Osteoblast (primary cell): ENCODE measurements around the gene AGER. TPM values are rescaled to one million over a fixed set of nuclear protein-coding genes. Genes with fewer than 3 reads are reported as not detected.
A peak's percentile ranks its signal among the peaks of the same experiment; 100 is the strongest.
"Not testable (repeated sequence)": the region's sequence is repeated elsewhere in the genome, so short reads cannot be mapped to it uniquely, and the experiment has no call there.

ENCODE experiments used
- DNase-seq: peaks from one replicate; pipeline ENCODE4 v3.0.0; 2011; ENCODE audit warnings: low spot score, mixed read lengths; ENCODE audit not compliant: insufficient read length; ENCODE audit errors: missing footprints
- H2AFZ ChIP-seq: 2 replicates; pipeline ENCODE4 v1.6.0; 2011; ENCODE audit warnings: mild to moderate bottlenecking, low read length
- H3K27ac ChIP-seq: 2 replicates; pipeline ENCODE4 v1.5.1; 2011; ENCODE audit warnings: mild to moderate bottlenecking, low read depth, low read length, moderate library complexity
- H3K27me3 ChIP-seq: 2 replicates; pipeline ENCODE4 v1.6.0; 2012; ENCODE audit warnings: mild to moderate bottlenecking, control low read depth, inconsistent platforms, low read length, moderate library complexity; ENCODE audit not compliant: insufficient read depth
- H3K36me3 ChIP-seq: 2 replicates; pipeline ENCODE4 v1.5.1; 2011; ENCODE audit warnings: mild to moderate bottlenecking, low read length, control low read depth, moderate library complexity; ENCODE audit not compliant: insufficient read depth
- H3K4me1 ChIP-seq: 2 replicates; pipeline ENCODE4 v1.5.1; 2011; ENCODE audit warnings: mild to moderate bottlenecking, low read length, control low read depth, moderate library complexity; ENCODE audit not compliant: insufficient read depth
- H3K4me2 ChIP-seq: 2 replicates; pipeline ENCODE4 v1.6.0; 2011; ENCODE audit warnings: mild to moderate bottlenecking, low read length; ENCODE audit not compliant: insufficient read depth
- H3K4me3 ChIP-seq: fragments of 200-600 bp; sonication (generic); 3 replicates; pipeline ENCODE4 v1.5.1; 2012; ENCODE audit warnings: mild to moderate bottlenecking, low read length, inconsistent platforms; ENCODE audit not compliant: insufficient read depth
- H3K79me2 ChIP-seq: 2 replicates; pipeline ENCODE4 v1.6.0; 2012; ENCODE audit warnings: mild to moderate bottlenecking, low read length, control low read depth, inconsistent platforms; ENCODE audit not compliant: insufficient read depth
- H3K9me3 ChIP-seq: 2 replicates; pipeline ENCODE4 v1.5.1; 2011; ENCODE audit warnings: low read depth, low read length, control low read depth
- H4K20me1 ChIP-seq: 2 replicates; pipeline ENCODE4 v1.6.0; 2012; ENCODE audit warnings: mild to moderate bottlenecking, low read length, control low read depth; ENCODE audit not compliant: insufficient read depth
- total RNA-seq: library from RNA; depleted of rRNA; stranded (reverse); fragments of >200 nt; gene quantifications from 2 replicates; pipeline ENCODE4 v1.2.3, GENCODE V29; 2012
- TF ChIP-seq, protein P1 (sequence below): IDR thresholded peaks from 2 replicates; pipeline ENCODE4 v1.5.1; 2011; ENCODE audit warnings: mild to moderate bottlenecking, low read depth, low read length, moderate library complexity; ENCODE audit errors: extremely low read depth

AGER gene
- total RNA-seq, 1 donor: under 0.01 TPM

DNA sequence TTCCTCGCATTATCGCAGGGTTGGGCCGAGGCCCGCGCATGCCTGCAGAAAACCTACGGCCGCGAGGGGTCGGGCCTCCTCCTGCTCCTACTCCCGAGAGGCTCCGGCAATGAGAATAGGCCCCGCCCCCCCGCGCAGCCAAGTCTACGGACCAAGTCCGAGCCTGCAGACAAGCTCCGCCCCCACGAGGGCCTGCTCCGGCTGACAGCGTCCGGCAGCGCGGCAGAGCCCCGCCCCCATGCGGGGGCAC, 11.5 kb upstream of the AGER start:
- Histone ChIP-seq H3K27ac (peak overlapping the region; percentile 98), H4K20me1 (no peaks in the 10 kb centered on the region), H3K27me3 (no peaks in the 10 kb centered on the region), H3K9me3 (no peaks in the 10 kb centered on the region), H3K4me2 (peak overlapping the region; percentile 99), H2AFZ (no peak overlapping the region), H3K79me2 (no peaks in the 10 kb centered on the region), H3K4me1 (peaks cover 28% of the 10 kb centered on the region), H3K36me3 (no peaks in the 10 kb centered on the region), H3K4me3 (peak overlapping the region; percentile 91)
- DNase-seq: peak; percentile 99
- TF ChIP-seq, protein P1, sequence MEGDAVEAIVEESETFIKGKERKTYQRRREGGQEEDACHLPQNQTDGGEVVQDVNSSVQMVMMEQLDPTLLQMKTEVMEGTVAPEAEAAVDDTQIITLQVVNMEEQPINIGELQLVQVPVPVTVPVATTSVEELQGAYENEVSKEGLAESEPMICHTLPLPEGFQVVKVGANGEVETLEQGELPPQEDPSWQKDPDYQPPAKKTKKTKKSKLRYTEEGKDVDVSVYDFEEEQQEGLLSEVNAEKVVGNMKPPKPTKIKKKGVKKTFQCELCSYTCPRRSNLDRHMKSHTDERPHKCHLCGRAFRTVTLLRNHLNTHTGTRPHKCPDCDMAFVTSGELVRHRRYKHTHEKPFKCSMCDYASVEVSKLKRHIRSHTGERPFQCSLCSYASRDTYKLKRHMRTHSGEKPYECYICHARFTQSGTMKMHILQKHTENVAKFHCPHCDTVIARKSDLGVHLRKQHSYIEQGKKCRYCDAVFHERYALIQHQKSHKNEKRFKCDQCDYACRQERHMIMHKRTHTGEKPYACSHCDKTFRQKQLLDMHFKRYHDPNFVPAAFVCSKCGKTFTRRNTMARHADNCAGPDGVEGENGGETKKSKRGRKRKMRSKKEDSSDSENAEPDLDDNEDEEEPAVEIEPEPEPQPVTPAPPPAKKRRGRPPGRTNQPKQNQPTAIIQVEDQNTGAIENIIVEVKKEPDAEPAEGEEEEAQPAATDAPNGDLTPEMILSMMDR: no peak

DNA sequence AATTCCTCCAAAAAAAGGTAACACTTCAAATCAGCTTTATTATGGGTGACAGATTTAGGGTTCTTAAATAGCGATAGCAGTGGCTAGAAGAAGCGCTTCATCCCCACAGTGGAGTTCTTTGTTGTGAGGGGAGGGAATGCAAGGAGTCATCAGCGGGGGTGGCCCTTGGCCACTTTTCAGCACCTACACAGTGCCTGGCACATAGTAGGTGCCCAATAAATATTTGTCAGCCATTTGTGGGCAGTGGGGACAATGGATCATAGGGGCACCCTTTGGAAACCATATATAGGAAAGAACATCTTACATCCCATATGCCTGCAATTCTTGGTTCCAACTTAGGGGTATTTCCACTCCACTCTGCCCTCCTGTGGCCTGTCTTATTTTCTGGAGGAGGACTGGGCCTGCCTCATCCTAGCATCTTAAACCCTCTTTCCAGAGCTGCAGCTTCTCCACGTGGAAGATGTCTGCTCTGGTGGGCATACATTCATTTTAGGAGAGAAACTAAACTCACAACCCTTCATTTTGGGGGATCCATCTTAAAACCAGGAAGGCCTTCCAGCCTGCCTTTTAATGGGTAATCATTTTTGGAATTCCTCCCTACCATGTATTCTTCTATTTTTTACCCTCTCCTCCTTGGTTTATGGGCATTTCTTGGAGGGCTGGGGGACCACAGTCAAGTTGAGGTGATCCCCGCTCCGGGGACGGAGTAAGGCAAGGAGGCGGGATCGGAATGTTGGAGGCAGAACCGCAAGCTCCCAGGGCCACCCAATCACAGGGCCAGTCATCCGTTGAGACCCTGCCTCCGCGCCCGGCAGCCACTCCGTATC, 11.0 kb upstream of the AGER start:
- H3K27ac ChIP-seq: peak overlapping the region; percentile 96
- H3K36me3 ChIP-seq: no peaks in the 10 kb centered on the region
- no peaks in the 10 kb centered on the region for H4K20me1 ChIP-seq
- H3K79me2 ChIP-seq: peaks cover 2% of the 10 kb centered on the region
- H3K27me3 ChIP-seq: no peaks in the 10 kb centered on the region
- no peaks in the 10 kb centered on the region for H3K9me3 ChIP-seq
- H2AFZ ChIP-seq: peak overlapping the region; percentile 81
- TF ChIP-seq, protein P1: peak; percentile 73
- H3K4me3 ChIP-seq: peak overlapping the region; percentile 73
- peaks cover 32% of the 10 kb centered on the region for H3K4me1 ChIP-seq
- peak; percentile 93 for DNase-seq
- H3K4me2 ChIP-seq: peak overlapping the region; percentile 99

DNA sequence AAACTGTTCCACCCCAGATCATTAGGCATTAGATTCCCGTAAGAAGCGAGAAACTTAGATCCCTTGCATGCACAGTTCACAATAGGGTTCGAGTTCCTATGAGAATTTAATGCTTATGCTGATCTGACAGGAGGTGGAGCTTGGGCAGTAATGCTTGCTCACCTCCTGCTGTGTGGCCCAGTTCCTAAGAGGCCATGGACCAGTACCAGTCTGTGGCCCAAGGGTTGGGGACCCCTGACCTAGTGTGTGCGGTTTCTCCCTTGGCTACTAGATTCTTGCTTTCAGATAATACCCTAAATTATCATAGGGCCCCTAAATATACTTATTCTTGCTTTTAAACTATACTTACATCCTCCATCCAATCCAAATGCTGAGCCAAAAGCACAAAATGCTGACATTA, 10.3 kb upstream of the AGER start:
- peak; percentile 17 for DNase-seq
- peaks cover 5% of the 10 kb centered on the region for H3K79me2 ChIP-seq
- H3K4me1 ChIP-seq: peaks cover 32% of the 10 kb centered on the region
- no peak overlapping the region for H3K4me2 ChIP-seq
- H3K36me3 ChIP-seq: no peaks in the 10 kb centered on the region
- TF ChIP-seq, protein P1: no peak
- no peaks in the 10 kb centered on the region for H4K20me1 ChIP-seq
- no peak overlapping the region for H2AFZ ChIP-seq
- peak overlapping the region; percentile 96 for H3K27ac ChIP-seq
- H3K27me3 ChIP-seq: no peaks in the 10 kb centered on the region
- H3K9me3 ChIP-seq: no peaks in the 10 kb centered on the region
- no peak overlapping the region for H3K4me3 ChIP-seq

DNA sequence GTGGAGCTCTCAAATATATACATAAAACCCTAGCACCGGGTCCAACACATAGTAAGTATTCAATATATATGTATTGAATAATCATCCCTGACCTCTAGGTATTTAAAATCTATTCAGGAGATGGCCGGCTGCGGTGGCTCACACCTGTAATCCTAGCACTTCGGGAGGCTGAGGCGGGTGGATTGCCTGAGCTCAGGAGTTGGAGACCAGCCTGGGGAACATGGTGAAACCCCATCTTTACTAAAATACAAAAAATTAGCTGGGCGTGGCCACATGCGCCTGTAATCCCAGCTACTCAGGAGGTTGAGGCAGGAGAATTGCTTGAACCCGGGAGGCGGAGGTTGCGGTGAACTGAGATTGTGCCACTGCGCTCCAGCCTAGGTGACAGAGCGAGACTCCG, 9.0 kb upstream of the AGER start:
- not testable (repeated sequence) for H3K27ac ChIP-seq

More for the DNA sequence above, 9.0 kb upstream of the AGER start:
- H2AFZ ChIP-seq: peak overlapping the region; percentile 81
- H3K9me3 ChIP-seq, H4K20me1 ChIP-seq, H3K4me3 ChIP-seq, DNase-seq, H3K27me3 ChIP-seq, H3K36me3 ChIP-seq: not testable (repeated sequence)
- peaks cover 15% of the 10 kb centered on the region for H3K79me2 ChIP-seq
- peak overlapping the region; percentile 61 for H3K4me2 ChIP-seq
- H3K4me1 ChIP-seq: peaks cover 32% of the 10 kb centered on the region
